HG02870 (cell line): Measurements from ENCODE around the gene TMA16.
"Not testable (repeated sequence)": the region's sequence is repeated elsewhere in the genome, so short reads cannot be mapped to it uniquely, and the experiment has no call there.

Experiments
- ATAC-seq: cut with Tn5 transposase; IDR thresholded peaks from one replicate; pipeline ENCODE4 v1.9.1; 2021; ENCODE audit warnings: mild to moderate bottlenecking, moderate library complexity; ENCODE audit not compliant: unreplicated experiment

Gene TMA16

GRCh38 chr4:163505374-163505773, 10.9 kb downstream of the TMA16 start:
- ATAC-seq: no peak

DNA sequence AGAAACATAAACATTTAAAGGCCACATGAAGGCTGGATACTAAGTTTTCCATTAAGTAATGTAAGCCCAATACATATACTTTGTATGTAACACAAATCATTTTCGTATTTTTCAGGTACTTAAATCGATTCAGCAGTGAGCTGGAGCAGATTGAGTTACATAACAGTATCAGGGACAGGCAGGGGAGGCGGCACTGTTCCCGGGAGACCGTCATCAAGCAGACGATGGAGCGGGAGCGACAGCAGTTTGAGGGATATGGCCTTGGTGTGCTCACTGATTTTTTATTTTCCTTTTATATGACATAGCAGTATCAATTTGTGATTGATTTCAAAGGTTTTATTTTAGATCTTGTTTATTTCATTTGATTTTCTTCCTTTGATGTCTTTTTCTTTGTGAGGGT, 20.7 kb downstream of the TMA16 start:
- ATAC-seq: no peak

DNA sequence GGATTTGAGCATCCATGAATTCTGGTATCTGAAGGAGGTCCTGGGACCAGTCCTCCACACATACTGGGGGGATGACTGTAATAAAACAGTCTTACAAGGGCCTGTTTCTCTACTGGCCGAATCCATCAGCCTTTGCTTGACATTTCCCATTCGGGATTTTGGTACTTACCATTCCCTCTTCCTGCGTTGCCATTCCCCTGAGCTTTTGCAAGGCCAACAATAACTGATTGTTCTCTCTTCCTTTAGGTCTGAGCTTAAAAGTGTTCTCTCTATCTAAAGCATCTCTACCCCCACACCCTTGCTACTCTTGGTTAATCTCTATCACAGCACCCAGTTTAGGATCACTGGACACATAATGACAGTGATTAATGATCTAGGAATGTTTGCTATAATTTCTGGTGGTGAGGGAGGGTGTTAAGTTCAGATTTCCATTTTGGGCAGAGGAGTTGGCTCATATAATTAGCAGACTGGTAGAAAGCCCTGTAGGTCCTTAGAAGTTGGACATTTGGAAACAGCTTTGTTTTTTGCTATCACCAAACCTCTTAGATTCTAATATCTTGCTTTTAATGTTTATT, 29.4 kb downstream of the TMA16 start:
- ATAC-seq: no peak

- ATAC-seq: no peak
Measured at GRCh38 chr4:163525982-163526381, 31.5 kb downstream of the TMA16 start.

GRCh38 chr4:163527172-163527571, 32.7 kb downstream of the TMA16 start:
- no peak for ATAC-seq

DNA sequence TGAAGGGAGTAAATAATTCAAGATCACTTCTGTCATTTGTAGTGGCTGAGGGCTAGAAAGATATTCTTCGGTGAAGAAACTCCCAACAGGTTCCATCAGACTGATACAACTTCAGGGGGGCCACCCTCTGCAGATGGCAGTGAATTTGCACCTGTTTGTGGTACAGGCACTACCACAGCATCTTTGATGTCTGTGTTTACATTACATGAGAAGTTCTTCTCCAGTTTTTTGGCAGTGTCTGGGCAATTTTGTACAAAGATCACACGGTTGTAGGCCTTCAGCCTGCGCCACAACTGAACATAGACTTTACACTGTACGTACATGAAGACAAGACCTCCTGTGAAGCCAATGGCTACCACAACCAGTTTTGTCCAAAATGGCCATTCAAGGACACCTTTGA, 34.2 kb downstream of the TMA16 start:
- no peak for ATAC-seq

DNA sequence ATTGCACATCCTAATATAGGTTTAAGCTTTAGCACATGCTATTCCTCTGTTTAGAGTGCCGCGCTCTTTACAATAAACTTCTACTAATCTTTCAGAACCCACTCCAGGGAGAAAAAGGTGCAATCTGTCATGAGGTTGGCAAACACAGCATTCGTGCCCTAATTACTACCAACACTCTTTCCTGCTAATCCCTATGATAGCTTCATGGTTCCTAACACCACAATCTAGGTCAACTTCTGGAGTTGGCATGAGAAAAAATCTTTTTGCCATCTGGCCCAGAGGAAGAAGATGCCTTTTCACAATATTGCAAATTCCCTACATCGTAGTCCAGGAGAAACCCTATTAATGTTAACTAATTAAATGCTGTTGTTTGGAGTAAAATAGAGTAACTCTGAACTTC, 39.6 kb downstream of the TMA16 start:
- ATAC-seq: no peak

- no peak for ATAC-seq
Measured at GRCh38 chr4:163535657-163536056, 41.2 kb downstream of the TMA16 start.

GRCh38 chr4:163536091-163536490, 41.6 kb downstream of the TMA16 start:
- ATAC-seq: no peak

DNA sequence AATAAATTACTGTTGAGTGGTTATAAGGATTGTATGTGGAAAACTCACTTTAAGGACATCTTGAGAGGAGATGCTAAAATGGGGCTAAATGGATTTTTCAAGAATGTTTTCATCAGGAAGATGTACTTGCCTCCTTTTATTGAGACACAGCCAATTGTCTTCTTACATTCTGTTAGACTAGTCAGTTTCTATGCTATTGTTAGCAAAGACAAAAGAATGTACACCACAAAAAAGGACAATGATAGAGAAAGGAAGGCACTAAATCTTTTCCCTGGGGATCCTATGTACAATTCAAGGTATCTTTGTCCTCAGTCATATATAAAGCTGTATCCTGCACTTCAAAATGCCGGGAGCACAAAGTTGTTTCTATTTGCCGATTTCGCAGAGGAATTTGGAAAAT, 42.6 kb downstream of the TMA16 start:
- ATAC-seq: no peak

GRCh38 chr4:163538820-163539219, 44.3 kb downstream of the TMA16 start:
- not testable (repeated sequence) for ATAC-seq

GRCh38 chr4:163540448-163540847, 46.0 kb downstream of the TMA16 start:
- no peak for ATAC-seq

GRCh38 chr4:163540977-163541376, 46.5 kb downstream of the TMA16 start:
- no peak for ATAC-seq

- ATAC-seq: no peak
Measured at GRCh38 chr4:163542275-163542674, 47.8 kb downstream of the TMA16 start.

- peak; percentile 76 for ATAC-seq
Measured at GRCh38 chr4:163544407-163545038, 50.0 kb downstream of the TMA16 start.

GRCh38 chr4:163548481-163549243, 54.2 kb downstream of the TMA16 start:
- ATAC-seq: peak; percentile 32

GRCh38 chr4:163550869-163551267, 56.4 kb downstream of the TMA16 start:
- no peak for ATAC-seq

- no peak for ATAC-seq
Measured at GRCh38 chr4:163553146-163553545, 58.7 kb downstream of the TMA16 start.

GRCh38 chr4:163554870-163555465, 60.5 kb downstream of the TMA16 start:
- ATAC-seq: no peak

DNA sequence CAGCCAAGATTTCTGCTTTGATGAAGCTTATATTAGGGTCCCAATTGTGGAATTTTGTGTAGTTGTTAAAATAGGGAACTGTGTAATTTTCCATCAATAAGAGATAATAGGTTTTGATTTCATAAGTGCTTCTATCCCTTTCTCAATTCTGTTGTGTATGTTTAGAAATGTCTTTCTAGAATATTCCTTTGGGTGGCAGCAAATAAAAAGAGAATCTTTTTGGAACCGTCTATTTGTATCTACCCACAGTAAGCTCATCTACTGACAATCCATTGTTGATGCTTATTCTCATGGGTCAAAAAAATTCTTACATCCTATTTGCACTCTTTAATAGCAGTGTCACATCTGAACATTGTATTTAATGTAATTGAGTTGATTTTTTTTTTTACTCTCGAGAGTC, 61.7 kb downstream of the TMA16 start:
- no peak for ATAC-seq

DNA sequence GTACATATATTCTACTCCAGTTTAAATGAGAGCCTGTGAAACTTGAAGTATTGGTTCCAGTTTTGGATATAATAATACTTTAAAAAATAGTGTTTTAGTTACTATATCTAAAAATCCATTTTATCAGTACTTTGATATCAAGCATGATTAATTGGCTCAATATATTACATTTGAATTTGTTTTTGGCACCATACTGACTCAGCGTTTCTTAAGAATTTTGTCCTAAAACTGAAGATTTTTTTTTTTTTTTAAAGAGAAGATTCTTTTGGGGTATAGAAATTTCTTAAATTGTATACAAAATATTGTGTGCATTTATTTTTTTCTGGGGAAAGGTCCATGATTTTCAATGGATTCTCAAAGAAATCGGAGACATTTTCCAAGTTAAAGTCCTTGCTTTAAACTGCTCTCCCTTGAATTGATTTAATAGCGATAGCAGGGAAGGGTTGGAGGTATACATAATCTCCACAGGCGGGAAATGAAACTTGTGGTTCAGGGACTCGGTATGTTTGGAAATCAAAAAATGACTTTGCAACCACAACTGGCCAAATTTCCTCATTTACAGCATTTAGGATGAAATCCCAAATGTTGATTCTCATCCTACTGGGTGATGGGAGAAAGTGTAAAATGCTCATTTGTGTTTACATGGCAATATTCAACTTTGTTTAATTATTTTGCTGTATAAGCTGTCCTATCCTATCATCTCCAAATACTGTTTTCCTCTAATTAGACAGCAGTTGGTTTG, 62.3 kb downstream of the TMA16 start:
- ATAC-seq: no peak
